Spinal cord (tissue), 10 donors: ENCODE data around the gene C1orf52. TPM values are rescaled to one million over a fixed set of nuclear protein-coding genes. Genes with fewer than 3 reads are reported as not detected.

ENCODE experiments used
- DNase-seq, 6 donors: peaks; one replicate each; pipeline versions ENCODE4 v3.0.0 to v3.0.0-alpha.2; 2013 to 2015; ENCODE audit warnings: low spot score in 6 of 6, low read depth in 4 of 6
- H3K27ac ChIP-seq: one replicate; pipeline ENCODE4 v1.5.1; 2013; ENCODE audit warnings: low read depth, low read length, control low read depth
- H3K27me3 ChIP-seq: one replicate; pipeline ENCODE4 v1.6.1; 2013; ENCODE audit warnings: low read length; ENCODE audit not compliant: control insufficient read depth, insufficient read depth
- H3K36me3 ChIP-seq: one replicate; pipeline ENCODE4 v1.6.1; 2013; ENCODE audit warnings: low read length; ENCODE audit not compliant: control insufficient read depth, insufficient read depth
- H3K4me1 ChIP-seq: one replicate; pipeline ENCODE4 v1.6.1; 2013; ENCODE audit warnings: low read length; ENCODE audit not compliant: control insufficient read depth, insufficient read depth
- H3K4me3 ChIP-seq: one replicate; pipeline ENCODE4 v1.5.1; 2013; ENCODE audit warnings: low read depth, low read length, control low read depth
- H3K9me3 ChIP-seq: one replicate; pipeline ENCODE4 v1.6.1; 2013; ENCODE audit warnings: low read length; ENCODE audit not compliant: control insufficient read depth, insufficient read depth
- WGBS: methylation state at CpG from one replicate; pipeline ENCODE4 v1.1.5; 2013; ENCODE audit warnings: missing lambda C conversion rate; ENCODE audit not compliant: insufficient coverage; 5-methylcytosine and 5-hydroxymethylcytosine counted together
- polyA plus RNA-seq, 2 donors: library from polyadenylated mRNA; unstranded; fragments of 120-200 nt; gene quantifications; one replicate each; pipeline ENCODE4 v1.2.1, GENCODE V29; 2013; ENCODE audit not compliant: insufficient read length in 2 of 2
- total RNA-seq, 2 donors: library from RNA; depleted of rRNA in 1 of 2; stranded (reverse); fragments of 120-200 nt in 1 of 2; fragments of >200 nt in 1 of 2; gene quantifications; one replicate each; pipeline versions ENCODE4 v1.2.3 to v1.2.4, GENCODE V29; 2013 to 2014
- donor health status: healthy.

C1orf52 gene
- total and polyA plus RNA-seq, 4 donors = 25.9 to 73.8 (median 54.1) TPM

DNA sequence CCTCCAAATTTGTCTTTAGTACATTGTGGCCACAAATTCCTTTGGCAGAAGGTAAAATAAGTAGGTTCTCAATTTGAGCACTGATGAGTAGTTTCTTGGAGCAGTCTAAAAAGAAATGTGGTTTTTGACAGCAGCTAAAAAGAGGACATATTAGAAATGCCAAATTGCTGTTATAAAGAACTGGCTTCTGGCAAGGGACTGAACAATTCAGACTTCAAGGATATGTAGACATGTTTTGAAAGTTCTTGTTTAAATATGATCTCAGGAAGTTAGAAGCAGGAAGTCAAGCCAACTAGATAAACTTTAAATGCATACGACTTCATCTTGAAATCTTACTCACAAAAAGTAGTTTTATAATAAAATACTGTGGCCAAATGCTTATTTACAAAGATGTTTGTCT is 18.8 kb downstream of the C1orf52 start:
- no peak overlapping the region for H3K4me3 ChIP-seq
- no CpG with 5 or more reads among the region's 1 CpG for WGBS
- no peak for DNase-seq
- H3K36me3 ChIP-seq = no peaks in the 10 kb centered on the region
- no peak overlapping the region for H3K27ac ChIP-seq
- no peaks in the 10 kb centered on the region for H3K27me3 ChIP-seq
- H3K4me1 ChIP-seq = no peaks in the 10 kb centered on the region
- H3K9me3 ChIP-seq = no peaks in the 10 kb centered on the region

DNA sequence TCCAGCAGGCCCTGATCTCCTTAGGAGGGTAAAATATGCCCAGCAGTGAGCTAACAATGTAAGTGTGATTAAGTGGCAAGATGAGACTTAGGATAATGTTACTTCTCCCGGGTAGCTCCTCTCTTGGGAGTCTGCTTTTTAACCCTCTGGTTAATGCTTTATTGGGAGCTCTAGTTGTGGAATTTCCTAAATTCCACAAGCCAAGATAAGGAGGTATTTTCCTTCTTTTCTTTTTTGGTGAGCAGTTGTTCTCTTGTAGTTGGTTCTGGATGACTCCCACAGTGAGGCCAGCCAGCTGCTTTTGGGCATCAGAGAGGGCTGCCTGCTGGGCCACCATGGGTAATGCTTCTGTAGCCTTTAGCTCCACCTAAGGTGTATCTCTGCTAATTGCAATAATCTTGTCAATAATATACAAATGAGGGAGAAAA is 19.3 kb downstream of the C1orf52 start:
- Histone ChIP-seq H3K4me3 (no peak overlapping the region), H3K27ac (no peak overlapping the region), H3K4me1 (no peaks in the 10 kb centered on the region), H3K27me3 (no peaks in the 10 kb centered on the region), H3K9me3 (no peaks in the 10 kb centered on the region), H3K36me3 (no peaks in the 10 kb centered on the region)
- DNase-seq = no peak
- WGBS = no CpG with 5 or more reads among the region's 1 CpG

DNA sequence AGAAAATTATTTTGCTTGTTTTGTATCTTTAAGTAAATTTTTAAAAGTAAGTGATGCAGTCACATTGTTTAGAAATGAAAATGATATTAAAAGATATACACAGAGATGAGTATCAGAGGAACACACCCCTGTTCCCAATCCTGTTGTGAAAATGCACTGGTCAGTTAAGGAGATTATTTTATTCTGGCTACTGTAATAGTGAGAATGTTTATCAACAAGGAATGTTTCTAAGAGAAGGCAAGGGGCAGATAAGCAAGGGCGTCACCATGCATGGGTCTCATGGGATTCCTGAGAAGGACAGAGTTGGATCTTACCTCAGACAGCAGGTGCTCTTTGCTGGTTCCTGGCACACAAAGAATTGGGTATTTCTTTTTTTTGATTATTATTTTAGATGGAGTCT is 21.8 kb downstream of the C1orf52 start:
- Histone ChIP-seq H3K36me3 (no peaks in the 10 kb centered on the region), H3K9me3 (no peaks in the 10 kb centered on the region)
- 100% methylated on average over 1 of the region's 1 CpG for WGBS

DNA sequence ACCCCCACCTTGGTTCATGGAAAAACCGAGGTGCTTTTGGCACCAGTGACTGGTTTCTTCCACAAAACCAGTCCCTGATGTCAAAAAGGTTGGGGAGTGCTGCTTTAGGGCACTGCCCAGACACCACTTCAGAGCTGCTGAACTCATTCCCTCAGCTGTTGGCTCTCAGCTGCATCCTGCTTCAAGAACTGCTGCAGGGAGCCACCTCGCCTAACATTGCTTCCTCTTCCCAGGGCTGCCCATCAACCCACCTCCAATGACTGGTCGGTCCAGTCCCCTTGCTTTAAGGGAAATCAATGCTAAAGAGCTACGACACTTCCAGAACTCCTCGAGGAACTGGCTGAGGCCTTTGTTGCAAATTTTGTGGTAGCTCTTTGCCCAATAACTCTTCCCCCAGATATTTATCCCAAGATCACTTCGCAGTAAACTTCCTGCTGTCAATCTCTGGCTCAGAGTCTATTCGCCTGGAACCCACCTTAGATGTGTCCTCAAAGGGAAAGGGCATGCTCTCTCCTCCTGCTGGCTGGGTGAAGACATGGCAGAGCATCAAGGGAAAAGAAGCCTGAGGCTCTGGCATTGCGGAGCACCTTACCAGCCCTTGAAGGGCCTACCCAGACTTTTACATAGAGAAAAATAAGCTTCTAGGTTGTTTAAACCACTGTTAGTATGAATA is 29.0 kb downstream of the C1orf52 start:
- Histone ChIP-seq H3K9me3 (no peaks in the 10 kb centered on the region), H3K4me3 (no peak overlapping the region), H3K27ac (no peak overlapping the region), H3K36me3 (no peaks in the 10 kb centered on the region), H3K4me1 (no peaks in the 10 kb centered on the region), H3K27me3 (no peaks in the 10 kb centered on the region)
- no peak for DNase-seq
- WGBS = 88% methylated on average over 5 of the region's 8 CpGs

More for the DNA sequence above, 21.8 kb downstream of the C1orf52 start:
- no peaks in the 10 kb centered on the region for H3K4me1 ChIP-seq
- H3K27ac ChIP-seq = no peak overlapping the region
- DNase-seq = no peak
- no peaks in the 10 kb centered on the region for H3K27me3 ChIP-seq
- no peak overlapping the region for H3K4me3 ChIP-seq

DNA sequence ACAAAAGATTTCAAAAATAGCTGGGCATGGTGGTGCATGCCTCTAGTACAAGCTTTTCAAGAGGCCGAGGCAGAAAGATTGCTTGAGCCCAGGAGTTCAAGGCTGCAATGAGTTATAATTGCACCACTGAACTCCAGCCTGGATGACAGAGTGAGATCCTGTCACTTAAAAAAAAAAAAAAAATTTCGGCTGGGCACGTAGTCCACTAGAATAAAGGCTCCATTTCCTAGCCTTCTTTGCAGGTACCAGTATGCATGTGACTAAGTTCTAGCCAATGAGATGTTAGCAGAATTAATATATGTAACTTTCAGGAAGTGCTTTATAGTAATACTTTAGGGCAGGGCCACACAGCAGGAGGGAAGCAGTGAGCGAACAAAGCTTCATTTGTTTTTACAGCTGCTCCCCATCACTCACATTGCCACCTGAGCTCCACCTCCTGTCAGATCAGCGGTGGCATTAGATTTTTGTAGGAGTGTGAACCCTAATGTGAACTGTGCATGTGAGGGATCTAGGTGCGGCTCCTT is 29.8 kb downstream of the C1orf52 start:
- Histone ChIP-seq H3K4me1 (no peaks in the 10 kb centered on the region), H3K36me3 (no peaks in the 10 kb centered on the region), H3K27me3 (no peaks in the 10 kb centered on the region), H3K27ac (no peak overlapping the region), H3K9me3 (no peaks in the 10 kb centered on the region), H3K4me3 (no peak overlapping the region)
- DNase-seq = no peak
- WGBS = 82% methylated on average over 2 of the region's 6 CpGs

DNA sequence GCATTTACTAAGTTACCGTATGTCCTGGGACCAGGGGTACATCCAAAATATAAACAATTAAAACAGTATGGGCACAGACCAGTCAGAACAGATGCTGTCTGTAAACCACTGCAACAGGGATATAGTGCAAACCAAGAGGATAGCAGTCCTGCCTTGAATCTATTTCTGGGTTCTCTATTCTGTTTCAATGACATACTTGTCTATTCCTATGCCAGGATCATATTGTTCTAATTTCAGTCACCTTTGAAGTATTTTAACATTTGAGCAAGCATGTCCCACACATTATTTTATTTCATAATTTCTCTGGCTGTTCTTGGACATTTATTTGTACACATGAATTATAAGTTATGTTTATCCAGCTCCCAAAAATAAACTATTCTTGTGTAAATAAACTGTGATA is 30.5 kb downstream of the C1orf52 start:
- Histone ChIP-seq H3K36me3 (no peaks in the 10 kb centered on the region), H3K9me3 (no peaks in the 10 kb centered on the region), H3K27me3 (no peaks in the 10 kb centered on the region), H3K27ac (no peak overlapping the region), H3K4me3 (no peak overlapping the region), H3K4me1 (no peaks in the 10 kb centered on the region)
- no peak for DNase-seq
- no CpG with 5 or more reads among the region's 1 CpG for WGBS

DNA sequence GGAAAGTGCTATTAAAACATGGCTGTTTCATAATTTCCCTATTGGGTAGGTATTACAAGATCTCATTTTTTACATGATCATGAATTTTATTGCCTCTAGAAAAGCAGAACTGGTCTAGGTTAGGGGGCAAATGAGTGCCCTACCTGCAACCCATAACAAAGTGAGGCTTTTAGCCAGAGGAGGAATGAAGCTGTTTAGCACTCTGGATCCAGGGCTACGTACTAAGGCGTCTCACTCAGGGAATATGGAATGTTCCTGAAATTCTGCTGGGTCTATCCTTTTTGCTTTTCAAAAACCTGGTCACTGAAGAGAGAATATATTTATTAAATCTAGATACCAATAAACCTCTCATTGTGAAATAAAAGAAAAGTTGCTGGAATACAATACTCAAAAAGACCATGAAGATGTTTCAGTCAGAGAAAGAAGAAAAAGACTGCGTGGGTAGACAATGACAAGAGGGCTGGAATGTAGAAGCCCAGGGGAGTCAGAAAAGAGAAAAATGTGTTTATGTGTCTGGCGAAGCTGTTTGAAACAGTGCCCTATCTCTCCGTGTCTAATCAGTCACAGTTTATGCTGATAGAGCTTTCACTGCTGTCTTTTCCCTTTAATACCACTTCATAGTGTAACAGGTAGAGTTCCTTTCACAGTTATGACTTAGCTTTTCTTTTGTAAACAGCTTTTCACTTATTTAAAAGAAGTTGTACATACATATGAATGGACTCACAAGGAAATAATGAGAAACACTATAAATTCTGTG is 33.7 kb downstream of the C1orf52 start:
- H3K27ac ChIP-seq = no peak overlapping the region
- H3K4me3 ChIP-seq = no peak overlapping the region
- no peaks in the 10 kb centered on the region for H3K9me3 ChIP-seq
- no peaks in the 10 kb centered on the region for H3K4me1 ChIP-seq
- 33% methylated on average over 1 of the region's 5 CpGs for WGBS
- DNase-seq = no peak
- no peaks in the 10 kb centered on the region for H3K27me3 ChIP-seq
- no peaks in the 10 kb centered on the region for H3K36me3 ChIP-seq

DNA sequence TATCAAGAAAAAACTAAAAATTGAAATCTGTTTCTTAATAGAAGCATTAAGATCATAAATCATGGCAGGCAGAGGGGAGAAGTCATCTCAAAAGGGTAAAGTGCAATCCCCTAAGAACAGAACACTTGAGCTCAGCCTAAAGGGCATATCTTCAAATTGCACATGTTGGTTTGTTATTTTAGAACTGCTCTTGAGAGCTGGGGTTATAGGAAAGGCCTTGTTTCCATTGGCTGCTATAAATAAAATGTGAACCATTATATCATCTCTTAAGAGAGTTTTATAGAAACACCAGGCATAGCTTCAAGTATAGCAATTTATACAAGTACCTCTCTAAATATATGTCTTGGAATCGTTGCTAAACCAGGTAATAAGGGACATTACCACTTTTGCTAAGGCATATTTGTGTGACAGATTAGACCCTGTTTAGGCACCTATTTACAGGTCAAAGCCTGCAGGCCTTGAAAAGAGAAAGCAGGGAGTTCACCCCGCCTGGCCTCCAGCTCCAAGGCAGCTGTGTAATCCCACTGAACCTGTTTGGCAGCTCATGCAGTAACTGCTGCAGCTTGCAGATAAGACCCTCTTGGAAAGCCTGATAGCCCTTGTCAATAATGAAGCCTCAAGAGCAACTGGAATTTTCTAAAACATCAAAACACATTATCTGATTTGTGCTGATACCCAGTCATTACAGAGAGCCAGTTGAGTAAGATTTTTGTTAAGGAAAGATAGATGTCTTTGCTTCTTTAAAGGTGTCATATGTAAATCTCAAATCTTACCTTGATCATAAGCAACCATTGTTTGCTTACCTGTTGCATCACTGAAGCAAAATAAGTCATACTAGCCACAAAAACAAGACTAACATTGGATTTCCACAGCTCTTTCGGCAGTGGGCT is 34.5 kb downstream of the C1orf52 start:
- Histone ChIP-seq H3K9me3 (no peaks in the 10 kb centered on the region), H3K36me3 (no peaks in the 10 kb centered on the region), H3K4me1 (no peaks in the 10 kb centered on the region), H3K27ac (no peak overlapping the region), H3K27me3 (no peaks in the 10 kb centered on the region), H3K4me3 (no peak overlapping the region)
- WGBS = 59% methylated on average over 2 of the region's 3 CpGs
- no peak for DNase-seq

DNA sequence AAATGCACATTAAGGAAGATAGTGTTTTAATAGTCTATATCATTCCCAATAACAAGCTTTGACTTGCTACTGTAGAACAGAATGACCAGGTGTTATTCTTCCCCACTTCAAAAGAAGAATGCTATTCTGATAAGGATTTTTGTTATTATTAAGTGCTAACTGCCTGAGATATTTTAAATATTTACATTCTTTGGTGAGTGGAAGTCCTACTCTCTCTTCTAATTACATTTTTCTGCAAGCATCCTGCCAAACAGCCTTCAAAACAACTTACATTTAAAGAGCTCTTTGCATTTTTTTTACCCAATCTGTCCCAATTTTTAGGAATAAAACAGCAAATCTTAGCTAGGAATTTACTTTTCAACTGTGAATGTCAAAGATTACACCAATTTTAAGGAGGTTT is 35.2 kb downstream of the C1orf52 start:
- no peak overlapping the region for H3K27ac ChIP-seq
- H3K4me1 ChIP-seq = no peaks in the 10 kb centered on the region
- H3K36me3 ChIP-seq = no peaks in the 10 kb centered on the region
- H3K4me3 ChIP-seq = no peak overlapping the region
- DNase-seq = no peak
- H3K27me3 ChIP-seq = no peaks in the 10 kb centered on the region
- H3K9me3 ChIP-seq = no peaks in the 10 kb centered on the region
